Sigmoid colon (tissue), 4 donors: ENCODE data around the gene SIAE.

Source experiments
- POLR2A ChIP-seq, 2 donors: fragments of 450-650 bp; IDR thresholded peaks; one replicate each; pipeline ENCODE4 v1.6.1; 2016; ENCODE audit warnings: antibody characterized with exemption in 2 of 2, mild to moderate bottlenecking in 2 of 2, moderate library complexity in 2 of 2
- POLR2AphosphoS5 ChIP-seq, 4 donors: sonication (generic); formaldehyde crosslinking; IDR thresholded peaks; one replicate each; pipeline ENCODE4 v1.6.1; 2017; ENCODE audit warnings: antibody characterized with exemption in 4 of 4
- TF ChIP-seq, protein P1 (sequence below), 4 experiments: fragments of 450-650 bp in 3 of 4; fragments of 200-600 bp in 1 of 4; IDR thresholded peaks; one replicate each; pipeline ENCODE4 v1.5.1; 2016 to 2019; ENCODE audit warnings: antibody characterized with exemption in 4 of 4, mild to moderate bottlenecking in 3 of 4, moderate library complexity in 2 of 4

DNA sequence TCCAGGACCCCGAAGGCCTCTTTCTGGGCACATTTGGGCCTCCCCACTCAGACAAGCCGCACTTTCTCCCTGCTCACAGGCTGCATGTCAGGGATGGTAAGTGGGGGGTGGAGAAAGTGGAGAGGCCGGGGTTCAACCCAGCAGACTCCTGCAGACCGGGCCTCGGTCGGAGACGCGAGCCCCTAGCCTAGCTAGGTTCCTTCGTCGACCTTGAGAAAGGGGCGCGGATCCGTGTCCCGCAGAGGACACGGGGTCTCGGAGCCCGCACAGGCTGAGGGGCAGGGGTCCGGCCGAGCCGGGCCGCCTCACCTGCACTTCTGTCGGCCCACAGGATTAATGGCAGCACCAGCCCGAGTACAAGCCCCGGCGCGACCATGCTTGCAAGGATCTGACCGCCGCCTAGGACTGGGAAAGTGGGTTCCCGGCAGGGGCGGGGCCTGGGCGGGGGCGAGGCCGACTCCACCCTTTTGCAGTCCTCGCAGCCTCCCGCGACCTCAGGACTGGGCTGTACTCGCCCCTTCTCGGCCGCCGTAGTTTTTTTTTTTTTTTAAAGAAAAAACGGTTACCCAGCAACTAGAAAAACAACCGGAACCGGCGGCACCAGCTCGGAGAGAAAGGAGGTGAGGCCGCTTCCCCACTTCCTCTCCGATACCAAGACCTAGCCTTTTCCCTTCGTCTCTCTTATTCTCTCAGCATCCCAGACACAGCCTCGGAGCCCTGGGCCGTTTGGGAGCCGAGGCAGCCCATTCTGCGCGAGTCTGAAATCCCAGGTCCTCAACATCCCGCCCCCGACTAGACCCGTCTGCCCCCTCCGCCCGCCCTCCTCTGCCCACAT is at the start of gene SIAE, which contains the start of gene SPA17:
- TF ChIP-seq POLR2AphosphoS5 (IDR thresholded peaks at IDR 0.05) (peak; percentile 58 to 84 (median 80)), POLR2A (IDR thresholded peaks at IDR 0.05) (peak in 1 of 2 donors; percentile 57)
- TF ChIP-seq, protein P1, sequence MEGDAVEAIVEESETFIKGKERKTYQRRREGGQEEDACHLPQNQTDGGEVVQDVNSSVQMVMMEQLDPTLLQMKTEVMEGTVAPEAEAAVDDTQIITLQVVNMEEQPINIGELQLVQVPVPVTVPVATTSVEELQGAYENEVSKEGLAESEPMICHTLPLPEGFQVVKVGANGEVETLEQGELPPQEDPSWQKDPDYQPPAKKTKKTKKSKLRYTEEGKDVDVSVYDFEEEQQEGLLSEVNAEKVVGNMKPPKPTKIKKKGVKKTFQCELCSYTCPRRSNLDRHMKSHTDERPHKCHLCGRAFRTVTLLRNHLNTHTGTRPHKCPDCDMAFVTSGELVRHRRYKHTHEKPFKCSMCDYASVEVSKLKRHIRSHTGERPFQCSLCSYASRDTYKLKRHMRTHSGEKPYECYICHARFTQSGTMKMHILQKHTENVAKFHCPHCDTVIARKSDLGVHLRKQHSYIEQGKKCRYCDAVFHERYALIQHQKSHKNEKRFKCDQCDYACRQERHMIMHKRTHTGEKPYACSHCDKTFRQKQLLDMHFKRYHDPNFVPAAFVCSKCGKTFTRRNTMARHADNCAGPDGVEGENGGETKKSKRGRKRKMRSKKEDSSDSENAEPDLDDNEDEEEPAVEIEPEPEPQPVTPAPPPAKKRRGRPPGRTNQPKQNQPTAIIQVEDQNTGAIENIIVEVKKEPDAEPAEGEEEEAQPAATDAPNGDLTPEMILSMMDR (IDR thresholded peaks at IDR 0.05) = no peak
